Measurements from ENCODE around the gene CCL4L2.

DNA sequence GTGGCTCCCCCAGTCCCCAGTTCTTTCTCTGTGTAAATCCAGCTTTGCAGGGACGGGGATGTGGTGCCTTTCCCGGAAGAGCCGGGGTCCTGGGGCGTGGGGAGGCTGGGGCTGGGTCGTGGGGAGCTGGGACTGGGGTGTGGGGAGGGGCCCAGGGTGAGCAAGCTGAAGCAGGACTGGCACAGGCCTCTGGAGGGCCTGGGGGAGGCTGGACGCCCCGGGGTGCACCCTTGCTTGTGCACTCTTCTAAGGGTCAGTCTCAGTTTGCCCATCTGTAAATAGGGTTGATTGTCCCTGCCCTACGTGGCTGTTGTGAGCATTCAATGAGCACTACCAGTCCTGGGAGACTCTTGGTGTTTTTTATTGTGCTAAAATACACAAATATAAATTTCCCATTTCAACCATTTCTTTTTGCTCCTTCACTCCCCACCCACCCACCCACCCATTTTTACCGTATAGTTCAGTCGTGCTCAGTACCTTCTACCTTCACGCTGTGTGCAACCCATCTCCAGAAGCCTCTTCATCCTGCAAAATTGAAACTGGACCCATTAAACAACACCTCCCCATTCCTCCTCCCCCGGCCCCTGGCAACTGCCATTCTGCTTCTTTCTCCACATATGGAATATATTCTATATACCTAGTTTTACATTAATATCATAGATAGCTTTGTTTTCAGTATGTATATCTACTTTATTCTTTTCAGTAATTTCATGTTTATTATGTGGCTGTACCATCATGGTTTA is 26.7 kb upstream of the CCL4L2 start:
- TF ChIP-seq, protein P1, sequence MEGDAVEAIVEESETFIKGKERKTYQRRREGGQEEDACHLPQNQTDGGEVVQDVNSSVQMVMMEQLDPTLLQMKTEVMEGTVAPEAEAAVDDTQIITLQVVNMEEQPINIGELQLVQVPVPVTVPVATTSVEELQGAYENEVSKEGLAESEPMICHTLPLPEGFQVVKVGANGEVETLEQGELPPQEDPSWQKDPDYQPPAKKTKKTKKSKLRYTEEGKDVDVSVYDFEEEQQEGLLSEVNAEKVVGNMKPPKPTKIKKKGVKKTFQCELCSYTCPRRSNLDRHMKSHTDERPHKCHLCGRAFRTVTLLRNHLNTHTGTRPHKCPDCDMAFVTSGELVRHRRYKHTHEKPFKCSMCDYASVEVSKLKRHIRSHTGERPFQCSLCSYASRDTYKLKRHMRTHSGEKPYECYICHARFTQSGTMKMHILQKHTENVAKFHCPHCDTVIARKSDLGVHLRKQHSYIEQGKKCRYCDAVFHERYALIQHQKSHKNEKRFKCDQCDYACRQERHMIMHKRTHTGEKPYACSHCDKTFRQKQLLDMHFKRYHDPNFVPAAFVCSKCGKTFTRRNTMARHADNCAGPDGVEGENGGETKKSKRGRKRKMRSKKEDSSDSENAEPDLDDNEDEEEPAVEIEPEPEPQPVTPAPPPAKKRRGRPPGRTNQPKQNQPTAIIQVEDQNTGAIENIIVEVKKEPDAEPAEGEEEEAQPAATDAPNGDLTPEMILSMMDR (conservative IDR thresholded peaks at IDR 0.05; ENCODE audit: low read length): no peak
- TF ChIP-seq EZH2phosphoT487 (IDR thresholded peaks at IDR 0.05; ENCODE audit: borderline replicate concordance, low read depth, low read length): no peak

Measured in OCI-LY7 (cell line).